Coronary artery (tissue), 2 donors: ENCODE results near the gene LIMS1.

ENCODE experiments used
- DNase-seq: peaks from one replicate; pipeline ENCODE4 v3.0.0-alpha.2; 2017; ENCODE audit warnings: low spot score
- H3K27ac ChIP-seq, 2 donors: fragments of 200-600 bp; sonication (generic); one replicate each; pipeline ENCODE4 v1.5.1; 2016 to 2019
- H3K4me3 ChIP-seq: fragments of 200-600 bp; sonication (generic); 2 replicates; pipeline ENCODE4 v1.5.1; 2016; ENCODE audit warnings: mild to moderate bottlenecking, moderate library complexity
- TF ChIP-seq, protein P1 (sequence below): fragments of 200-600 bp; sonication (generic); IDR thresholded peaks from one replicate; pipeline ENCODE4 v1.5.1; 2019; ENCODE audit warnings: antibody characterized with exemption

Gene LIMS1

DNA sequence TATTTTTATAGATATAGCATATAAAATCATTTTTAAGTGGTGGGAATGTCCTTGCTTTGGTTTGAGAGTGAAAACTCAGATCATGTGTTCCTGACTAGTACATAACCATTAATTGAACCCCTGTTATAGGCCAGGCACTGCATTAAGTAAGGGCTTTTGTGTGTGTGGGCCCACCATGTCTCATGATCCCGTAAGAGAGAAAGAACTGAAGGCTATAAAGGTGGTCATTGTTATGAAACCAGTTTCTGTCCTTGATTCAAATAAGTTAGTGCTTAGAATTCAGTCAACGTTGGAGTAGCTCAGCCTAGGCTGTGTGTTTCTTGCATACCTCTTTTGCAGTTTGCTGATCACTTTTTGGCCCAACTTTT, 91.5 kb downstream of the LIMS1 start:
- H3K27ac ChIP-seq, result no peak overlapping the region
- TF ChIP-seq, protein P1, sequence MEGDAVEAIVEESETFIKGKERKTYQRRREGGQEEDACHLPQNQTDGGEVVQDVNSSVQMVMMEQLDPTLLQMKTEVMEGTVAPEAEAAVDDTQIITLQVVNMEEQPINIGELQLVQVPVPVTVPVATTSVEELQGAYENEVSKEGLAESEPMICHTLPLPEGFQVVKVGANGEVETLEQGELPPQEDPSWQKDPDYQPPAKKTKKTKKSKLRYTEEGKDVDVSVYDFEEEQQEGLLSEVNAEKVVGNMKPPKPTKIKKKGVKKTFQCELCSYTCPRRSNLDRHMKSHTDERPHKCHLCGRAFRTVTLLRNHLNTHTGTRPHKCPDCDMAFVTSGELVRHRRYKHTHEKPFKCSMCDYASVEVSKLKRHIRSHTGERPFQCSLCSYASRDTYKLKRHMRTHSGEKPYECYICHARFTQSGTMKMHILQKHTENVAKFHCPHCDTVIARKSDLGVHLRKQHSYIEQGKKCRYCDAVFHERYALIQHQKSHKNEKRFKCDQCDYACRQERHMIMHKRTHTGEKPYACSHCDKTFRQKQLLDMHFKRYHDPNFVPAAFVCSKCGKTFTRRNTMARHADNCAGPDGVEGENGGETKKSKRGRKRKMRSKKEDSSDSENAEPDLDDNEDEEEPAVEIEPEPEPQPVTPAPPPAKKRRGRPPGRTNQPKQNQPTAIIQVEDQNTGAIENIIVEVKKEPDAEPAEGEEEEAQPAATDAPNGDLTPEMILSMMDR, result no peak
- no peak for DNase-seq
- H3K4me3 ChIP-seq, result no peak overlapping the region

DNA sequence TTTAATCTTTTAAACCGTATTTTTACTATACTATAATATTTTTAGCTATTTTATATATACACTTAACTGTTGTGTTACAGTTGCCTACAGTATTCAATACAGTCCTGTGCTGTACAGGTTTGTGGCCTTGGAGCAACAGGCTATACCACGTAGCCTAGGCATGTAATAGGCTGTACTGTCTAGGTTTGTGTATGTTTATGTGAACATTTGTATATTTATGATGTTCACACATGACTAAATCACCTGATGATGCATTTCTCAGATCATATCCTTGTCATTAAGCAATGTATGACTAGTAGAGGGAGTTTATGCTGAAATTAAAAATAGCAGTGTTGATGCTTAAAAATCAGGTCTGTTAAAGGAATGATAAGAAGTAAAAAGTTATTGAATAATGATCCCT, 92.7 kb downstream of the LIMS1 start:
- H3K4me3 ChIP-seq, result no peak overlapping the region
- no peak overlapping the region for H3K27ac ChIP-seq
- no peak for DNase-seq
- TF ChIP-seq, protein P1, result no peak

DNA sequence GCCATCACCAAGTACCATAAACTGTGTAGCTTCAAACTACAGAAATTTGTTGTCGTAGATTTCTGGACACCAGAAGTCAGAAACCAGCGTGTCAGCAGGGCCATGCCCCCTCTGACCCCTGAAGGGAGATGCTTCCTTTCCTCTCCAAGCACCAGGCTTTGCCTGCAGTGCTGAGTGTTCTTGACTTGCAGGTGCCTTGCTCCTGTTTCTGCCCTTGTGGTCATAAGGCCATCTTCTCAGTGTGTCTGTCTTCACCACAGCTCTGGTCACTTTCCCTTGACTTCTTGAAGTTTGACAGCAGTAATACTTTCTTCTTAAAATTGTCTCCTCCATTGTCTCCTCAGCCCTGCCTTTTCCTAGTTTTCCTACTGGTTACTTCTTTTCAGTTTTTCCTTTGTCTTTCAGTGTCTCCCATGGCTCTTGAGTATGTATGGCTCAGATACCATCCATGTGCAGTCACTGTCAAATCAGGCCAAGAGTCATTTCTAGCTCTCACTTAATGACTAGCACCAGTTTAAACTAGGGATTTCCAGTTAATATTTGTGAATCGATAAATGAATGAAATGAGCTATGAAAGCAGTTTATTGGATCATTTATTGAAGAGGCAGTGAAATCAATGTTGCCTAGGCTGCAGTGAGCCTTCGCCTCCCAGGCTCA, 93.8 kb downstream of the LIMS1 start:
- Histone ChIP-seq H3K27ac (no peak overlapping the region), H3K4me3 (no peak overlapping the region)
- no peak for DNase-seq
- TF ChIP-seq, protein P1, result no peak

DNA sequence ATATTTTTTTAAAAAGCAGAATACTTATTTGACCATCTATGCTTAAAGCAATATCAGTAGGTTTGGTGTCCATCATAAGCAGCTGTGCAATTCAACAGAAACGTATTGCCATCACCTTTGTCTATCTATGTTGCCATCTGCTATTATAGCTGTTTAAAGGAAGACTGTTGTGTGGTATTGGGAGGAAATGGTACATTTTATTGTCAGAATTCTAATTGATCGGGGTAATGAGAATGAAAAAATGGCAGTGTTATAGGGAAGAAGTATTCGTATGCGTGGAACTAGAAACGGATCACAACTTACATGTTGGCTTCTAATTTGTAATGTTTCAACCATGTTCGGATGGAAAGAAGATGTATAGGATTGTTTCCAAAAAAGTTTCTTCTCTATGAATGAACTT, 94.7 kb downstream of the LIMS1 start:
- no peak for DNase-seq
- no peak overlapping the region for H3K4me3 ChIP-seq
- TF ChIP-seq, protein P1, result no peak
- no peak overlapping the region for H3K27ac ChIP-seq

- Histone ChIP-seq H3K27ac (no peak overlapping the region), H3K4me3 (no peak overlapping the region)
- TF ChIP-seq, protein P1, result no peak
- DNase-seq, result no peak
Observed at GRCh38 chr2:108629417-108629816, 95.1 kb downstream of the LIMS1 start.

DNA sequence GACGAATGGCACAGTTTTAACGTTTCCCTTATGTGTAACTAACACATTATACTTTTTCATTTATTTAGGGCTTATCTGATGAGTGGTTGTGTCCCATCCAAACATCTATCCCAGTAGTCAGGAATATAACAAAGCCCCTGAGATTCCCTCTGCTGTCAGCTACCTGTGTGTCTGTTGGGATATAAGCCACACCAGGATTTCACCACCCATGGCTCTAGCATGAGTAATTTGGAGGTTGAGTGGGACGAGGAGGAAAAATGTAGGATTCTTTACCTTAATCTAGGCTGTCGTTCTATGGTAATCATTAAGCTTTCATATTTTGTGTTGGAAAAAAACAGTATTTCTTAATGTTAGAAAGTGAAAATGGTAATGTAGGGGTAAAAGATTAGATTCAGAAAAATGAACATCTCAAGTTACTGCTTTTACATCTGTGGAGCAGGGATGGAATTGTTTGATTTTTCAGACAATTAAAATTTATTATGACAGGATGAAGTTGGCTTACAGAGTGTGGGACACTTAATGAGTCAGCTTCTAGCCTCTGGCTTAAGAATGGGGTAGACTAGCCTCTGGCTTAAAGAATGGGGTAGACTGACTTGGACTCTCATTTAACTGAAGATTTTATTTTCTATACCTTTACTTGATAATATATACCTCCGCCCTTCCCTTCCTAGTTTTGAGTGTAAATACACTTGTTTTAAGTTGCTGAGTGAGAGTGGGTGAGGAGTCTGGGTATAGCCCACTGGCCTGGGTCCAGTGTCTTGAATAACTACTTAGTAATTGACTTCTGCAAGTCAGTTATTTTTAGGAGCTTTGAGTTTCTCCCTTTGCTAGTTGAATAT, 96.5 kb downstream of the LIMS1 start:
- Histone ChIP-seq H3K27ac (no peak overlapping the region), H3K4me3 (no peak overlapping the region)
- no peak for DNase-seq
- TF ChIP-seq, protein P1, result no peak
